IPS DF 19.7 (cell line): Measurements from ENCODE around the gene ZNF622.

ENCODE experiments used
- DNase-seq: peaks from one replicate; pipeline ENCODE4 v3.0.0-alpha.2; 2013; ENCODE audit warnings: low read depth, low spot score

The ZNF622 gene

GRCh38 chr5:16465544-16466432 is at the start of gene ZNF622:
Gene ZNF622 (minus strand): TSS chr5:16465800. CDS start chr5:16465665, 135 bp downstream.
- peak; percentile 76 for DNase-seq

GRCh38 chr5:16510098-16510497 is 44.5 kb upstream of the ZNF622 start:
- DNase-seq, result no peak

- no peak for DNase-seq
Measured at GRCh38 chr5:16508730-16509531, 43.3 kb upstream of the ZNF622 start.

GRCh38 chr5:16507716-16508115 is 42.1 kb upstream of the ZNF622 start:
- no peak for DNase-seq

GRCh38 chr5:16505904-16506303 is 40.3 kb upstream of the ZNF622 start:
- DNase-seq, result no peak

GRCh38 chr5:16505140-16505891 is 39.7 kb upstream of the ZNF622 start:
- DNase-seq, result no peak

- no peak for DNase-seq
Measured at GRCh38 chr5:16504571-16504970, 39.0 kb upstream of the ZNF622 start.

- no peak for DNase-seq
Measured at GRCh38 chr5:16502866-16503265, 37.3 kb upstream of the ZNF622 start.

- DNase-seq, result no peak
Measured at GRCh38 chr5:16500024-16500423, 34.4 kb upstream of the ZNF622 start.

GRCh38 chr5:16497546-16497945 is 31.9 kb upstream of the ZNF622 start:
- no peak for DNase-seq

- DNase-seq, result no peak
Measured at GRCh38 chr5:16493261-16493660, 27.7 kb upstream of the ZNF622 start.

GRCh38 chr5:16492398-16493140 is 27.0 kb upstream of the ZNF622 start:
- no peak for DNase-seq

- DNase-seq, result no peak
Measured at GRCh38 chr5:16490911-16491310, 25.3 kb upstream of the ZNF622 start.

- no peak for DNase-seq
Measured at GRCh38 chr5:16489322-16489791, 23.8 kb upstream of the ZNF622 start.

- no peak for DNase-seq
Measured at GRCh38 chr5:16487456-16487855, 21.9 kb upstream of the ZNF622 start.

- no peak for DNase-seq
Measured at GRCh38 chr5:16486711-16487111, 21.1 kb upstream of the ZNF622 start.

- no peak for DNase-seq
Measured at GRCh38 chr5:16485656-16486055, 20.1 kb upstream of the ZNF622 start.

GRCh38 chr5:16484081-16484480 is 18.5 kb upstream of the ZNF622 start:
- no peak for DNase-seq

GRCh38 chr5:16483361-16483760 is 17.8 kb upstream of the ZNF622 start:
- no peak for DNase-seq

- no peak for DNase-seq
Measured at GRCh38 chr5:16482891-16483290, 17.3 kb upstream of the ZNF622 start.
